ENCODE data around the gene AFMID.

The AFMID gene

DNA sequence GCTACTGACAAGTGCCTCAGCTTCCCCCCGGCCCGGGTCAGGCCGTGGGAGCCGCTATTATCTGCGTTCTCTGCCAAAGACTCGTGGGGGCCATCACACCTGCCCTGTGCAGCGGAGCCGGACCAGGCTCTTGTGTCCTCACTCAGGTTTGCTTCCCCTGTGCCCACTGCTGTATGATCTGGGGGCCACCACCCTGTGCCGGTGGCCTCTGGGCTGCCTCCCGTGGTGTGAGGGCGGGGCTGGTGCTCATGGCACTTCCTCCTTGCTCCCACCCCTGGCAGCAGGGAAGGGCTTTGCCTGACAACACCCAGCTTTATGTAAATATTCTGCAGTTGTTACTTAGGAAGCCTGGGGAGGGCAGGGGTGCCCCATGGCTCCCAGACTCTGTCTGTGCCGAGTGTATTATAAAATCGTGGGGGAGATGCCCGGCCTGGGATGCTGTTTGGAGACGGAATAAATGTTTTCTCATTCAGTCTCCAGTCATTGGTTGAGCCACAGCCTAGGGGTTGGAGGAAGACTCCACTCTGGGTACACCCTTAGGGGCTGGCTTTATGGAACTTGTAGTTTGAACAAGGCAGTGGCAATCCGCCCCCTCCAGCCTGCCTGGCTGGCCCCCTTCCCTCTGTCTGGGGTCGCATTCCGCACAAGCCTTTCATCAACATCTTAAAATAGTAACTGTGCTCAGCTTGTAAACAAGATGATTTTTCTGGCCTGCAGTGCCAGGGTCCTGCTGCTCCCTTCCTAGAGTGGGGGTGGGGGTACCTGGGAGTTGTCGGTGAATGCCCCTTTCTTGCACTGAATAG is 14.7 kb upstream of the AFMID start:
- ChIA-PET CTCF (interaction anchor here (0.6 kb wide), 1 partner anchor 803 kb away, joined by 9 read pairs; no protein-coding TSS in a partner anchor), POLR2A (interaction anchor here (1.0 to 4.0 kb wide), 4 partner anchors 14 to 52 kb away, joined by 3 to 31 read pairs (median 16); partner anchors contain the start of genes AFMID and TK1)
- DNase-seq (ENCODE audit: extremely low spot score): no peak
- no peak for TF ChIP-seq ZNF384 (IDR thresholded peaks at IDR 0.05)
- TF ChIP-seq, protein P1, sequence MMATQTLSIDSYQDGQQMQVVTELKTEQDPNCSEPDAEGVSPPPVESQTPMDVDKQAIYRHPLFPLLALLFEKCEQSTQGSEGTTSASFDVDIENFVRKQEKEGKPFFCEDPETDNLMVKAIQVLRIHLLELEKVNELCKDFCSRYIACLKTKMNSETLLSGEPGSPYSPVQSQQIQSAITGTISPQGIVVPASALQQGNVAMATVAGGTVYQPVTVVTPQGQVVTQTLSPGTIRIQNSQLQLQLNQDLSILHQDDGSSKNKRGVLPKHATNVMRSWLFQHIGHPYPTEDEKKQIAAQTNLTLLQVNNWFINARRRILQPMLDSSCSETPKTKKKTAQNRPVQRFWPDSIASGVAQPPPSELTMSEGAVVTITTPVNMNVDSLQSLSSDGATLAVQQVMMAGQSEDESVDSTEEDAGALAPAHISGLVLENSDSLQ (IDR thresholded peaks at IDR 0.05): no peak
- no peak for TF ChIP-seq BHLHE40 (IDR thresholded peaks at IDR 0.05; ENCODE audit: borderline replicate concordance)
- TF ChIP-seq ARNT (IDR thresholded peaks at IDR 0.05): no peak
- TF ChIP-seq ELF4 (IDR thresholded peaks at IDR 0.05): no peak
- no peak for TF ChIP-seq SP1 (IDR thresholded peaks at IDR 0.05)
- TF ChIP-seq FOXA1 (IDR thresholded peaks at IDR 0.05): no peak
- no peak for TF ChIP-seq FOXK2 (IDR thresholded peaks at IDR 0.05)
- TF ChIP-seq HDGF (IDR thresholded peaks at IDR 0.05; ENCODE audit: borderline replicate concordance): no peak
- TF ChIP-seq TARDBP (IDR thresholded peaks at IDR 0.05): no peak
- TF ChIP-seq L3MBTL2 (conservative IDR thresholded peaks at IDR 0.05): no peak
- no peak for TF ChIP-seq SUZ12 (IDR thresholded peaks at IDR 0.05)
- no peak for TF ChIP-seq FOXM1 (IDR thresholded peaks at IDR 0.05; ENCODE audit: borderline replicate concordance)
- TF ChIP-seq NFRKB (IDR thresholded peaks at IDR 0.05): no peak

DNA sequence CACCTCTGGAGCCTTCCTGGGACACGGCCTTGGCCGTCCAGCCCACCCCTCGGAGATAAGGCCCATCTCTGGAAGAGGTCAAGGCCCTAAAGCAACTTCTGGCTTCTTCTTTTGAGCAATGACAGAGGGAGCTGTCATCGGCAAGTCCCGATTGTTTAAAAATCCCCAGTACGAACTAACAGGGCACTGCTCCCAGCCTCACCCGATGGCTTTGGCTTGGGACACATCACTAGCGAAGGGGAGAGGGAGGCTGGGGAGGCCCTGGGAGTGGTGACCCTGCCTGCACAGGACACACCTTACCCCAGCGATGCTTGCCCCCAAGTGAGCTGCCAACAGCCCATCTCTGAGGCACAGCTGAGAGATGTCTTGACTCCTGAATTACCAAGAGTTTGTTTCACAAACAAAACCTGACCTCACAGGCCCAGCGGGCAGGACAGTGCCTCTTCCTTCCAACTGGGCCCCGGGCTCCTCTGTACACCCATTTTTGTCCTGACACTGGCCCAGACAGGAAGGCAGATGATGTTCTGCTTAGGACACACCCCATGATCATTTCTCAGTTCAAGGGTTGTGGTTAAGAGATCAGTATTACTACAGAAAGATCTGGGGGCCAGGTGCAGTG is 14.0 kb upstream of the AFMID start:
- ChIA-PET CTCF (no interaction called here), POLR2A (interaction anchor here (1.1 to 3.4 kb wide), 3 partner anchors 13 to 33 kb away, joined by 4 to 24 read pairs (median 7); partner anchors contain the start of genes AFMID and TK1)
- no peak for DNase-seq (ENCODE audit: extremely low spot score)
- no peak for TF ChIP-seq SUZ12 (IDR thresholded peaks at IDR 0.05)
- no peak for TF ChIP-seq FOXK2 (IDR thresholded peaks at IDR 0.05)
- no peak for TF ChIP-seq NFRKB (IDR thresholded peaks at IDR 0.05)
- no peak for TF ChIP-seq ARNT (IDR thresholded peaks at IDR 0.05)
- no peak for TF ChIP-seq LEF1 (IDR thresholded peaks at IDR 0.05; ENCODE audit: borderline replicate concordance)
- no peak for TF ChIP-seq CTBP1 (IDR thresholded peaks at IDR 0.05; ENCODE audit: borderline replicate concordance)
- TF ChIP-seq FOXA1 (IDR thresholded peaks at IDR 0.05): no peak
- no peak for TF ChIP-seq ELF4 (IDR thresholded peaks at IDR 0.05)

DNA sequence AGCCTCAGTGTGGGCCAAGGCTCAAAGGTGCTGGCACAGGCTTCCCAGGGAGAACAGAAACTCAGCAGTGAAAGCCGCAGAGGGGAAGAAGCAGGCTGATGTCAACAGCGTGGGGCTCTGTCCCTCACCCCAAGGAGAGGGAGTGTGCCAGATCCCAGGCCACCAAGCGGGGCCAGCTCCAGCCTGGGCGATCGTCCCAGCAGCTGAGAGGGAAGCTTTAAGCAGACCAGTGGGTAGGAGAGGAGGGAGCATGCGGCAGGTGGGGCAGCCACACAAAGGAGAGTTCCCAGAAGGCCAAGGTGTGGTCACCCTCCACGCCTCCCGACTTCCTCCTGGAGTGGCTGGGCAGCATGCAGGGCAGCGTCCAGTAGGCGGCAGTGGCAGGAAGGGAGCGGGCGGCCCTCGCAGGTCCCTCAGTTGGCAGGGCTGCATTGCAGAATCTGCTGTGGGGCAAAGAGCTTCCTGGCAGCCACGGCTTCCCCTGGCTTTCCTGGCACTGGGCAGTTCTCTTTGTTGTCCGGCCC is 12.8 kb upstream of the AFMID start:
- TF ChIP-seq FOXA1 (IDR thresholded peaks at IDR 0.05): no peak
- POLR2A ChIA-PET: interaction anchor here (1.1 to 3.4 kb wide), 4 partner anchors 11 to 35 kb away, joined by 3 to 24 read pairs (median 6); partner anchors contain the start of genes AFMID and TK1
- no peak for DNase-seq (ENCODE audit: extremely low spot score)
- CTCF ChIA-PET: no interaction called here

DNA sequence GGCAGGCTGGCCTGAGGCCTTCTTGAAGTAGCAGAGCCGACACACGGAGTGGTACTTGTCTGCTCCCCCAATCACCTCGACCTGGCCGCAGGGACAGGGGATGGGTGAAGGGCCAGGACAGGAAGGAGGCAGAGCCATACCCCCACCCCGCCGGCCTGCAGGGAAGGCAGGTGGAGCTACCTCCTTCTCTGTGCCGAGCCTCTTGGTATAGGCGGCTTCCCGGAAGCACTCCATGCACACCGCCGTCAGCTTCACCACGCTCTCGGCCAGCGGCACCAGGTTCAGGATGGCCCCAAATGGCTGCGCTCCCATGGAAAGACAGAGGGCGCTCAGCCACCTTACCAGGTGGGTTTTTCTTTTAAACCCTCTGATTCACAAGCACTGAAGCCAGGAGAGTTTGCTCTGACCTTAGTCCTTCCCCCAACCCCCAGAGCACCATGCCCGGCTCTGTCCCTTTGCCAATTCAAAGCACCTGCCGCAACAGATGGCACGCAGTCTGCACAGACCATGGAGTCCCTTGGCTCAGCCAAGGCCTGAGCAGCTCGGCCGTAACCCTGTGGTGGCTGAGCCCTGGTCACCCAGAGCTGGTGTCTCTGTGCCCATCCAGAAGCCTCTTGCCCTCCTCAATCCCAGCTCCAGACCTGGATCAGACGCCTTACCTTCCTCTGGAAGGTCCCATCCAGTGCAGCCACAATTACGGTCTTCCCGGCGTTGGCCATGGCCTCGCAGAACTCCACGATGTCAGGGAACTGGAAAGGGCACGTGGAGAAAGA is 12.1 kb upstream of the AFMID start:
- CTCF ChIA-PET: interaction anchor here (1.3 kb wide), 1 partner anchor 36 kb away, joined by 3 read pairs; no protein-coding TSS in a partner anchor
- no peak for DNase-seq (ENCODE audit: extremely low spot score)
- TF ChIP-seq ZNF384 (IDR thresholded peaks at IDR 0.05) (no peak), CTBP1 (IDR thresholded peaks at IDR 0.05; ENCODE audit: borderline replicate concordance) (no peak), SP1 (IDR thresholded peaks at IDR 0.05) (no peak), HDGF (IDR thresholded peaks at IDR 0.05; ENCODE audit: borderline replicate concordance) (no peak), FOXK2 (IDR thresholded peaks at IDR 0.05) (no peak), ARNT (IDR thresholded peaks at IDR 0.05) (no peak), L3MBTL2 (conservative IDR thresholded peaks at IDR 0.05) (no peak), SUZ12 (IDR thresholded peaks at IDR 0.05) (no peak), FOXM1 (IDR thresholded peaks at IDR 0.05; ENCODE audit: borderline replicate concordance) (no peak), FOXA1 (IDR thresholded peaks at IDR 0.05) (no peak)
- POLR2A ChIA-PET: interaction anchor here (1.1 to 3.4 kb wide), 2 partner anchors 11 kb away, joined by 3 to 24 read pairs; partner anchors contain the start of genes AFMID and TK1

DNA sequence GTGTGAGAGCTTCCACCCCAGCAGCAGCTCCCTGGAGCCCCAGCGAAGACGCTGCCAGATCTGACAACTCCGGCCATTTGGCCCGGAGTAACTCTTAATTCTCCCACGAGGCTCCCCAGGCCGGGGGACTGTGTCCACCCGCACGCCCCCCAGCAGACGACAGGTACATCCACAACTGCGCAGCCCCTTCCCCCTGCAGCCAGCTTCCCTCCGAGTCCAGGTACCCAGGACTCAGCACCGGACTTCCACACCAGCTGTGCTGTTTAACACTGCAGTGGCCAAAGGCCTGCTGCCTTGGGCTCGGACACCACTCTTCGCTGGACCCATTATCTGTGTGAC is 11.6 kb upstream of the AFMID start:
- POLR2A ChIA-PET: interaction anchor here (1.0 to 3.4 kb wide), 2 partner anchors 10 to 64 kb away, joined by 3 to 24 read pairs; partner anchors contain the start of genes AFMID and TK1
- TF ChIP-seq LEF1 (IDR thresholded peaks at IDR 0.05; ENCODE audit: borderline replicate concordance): no peak
- no peak for TF ChIP-seq ELF4 (IDR thresholded peaks at IDR 0.05)
- TF ChIP-seq L3MBTL2 (conservative IDR thresholded peaks at IDR 0.05): no peak
- no peak for TF ChIP-seq NFRKB (IDR thresholded peaks at IDR 0.05)
- no peak for DNase-seq (ENCODE audit: extremely low spot score)
- CTCF ChIA-PET: interaction anchor here (1.3 to 1.4 kb wide), 3 partner anchors 36 to 90 kb away, joined by 3 to 15 read pairs (median 3); no protein-coding TSS in a partner anchor

DNA sequence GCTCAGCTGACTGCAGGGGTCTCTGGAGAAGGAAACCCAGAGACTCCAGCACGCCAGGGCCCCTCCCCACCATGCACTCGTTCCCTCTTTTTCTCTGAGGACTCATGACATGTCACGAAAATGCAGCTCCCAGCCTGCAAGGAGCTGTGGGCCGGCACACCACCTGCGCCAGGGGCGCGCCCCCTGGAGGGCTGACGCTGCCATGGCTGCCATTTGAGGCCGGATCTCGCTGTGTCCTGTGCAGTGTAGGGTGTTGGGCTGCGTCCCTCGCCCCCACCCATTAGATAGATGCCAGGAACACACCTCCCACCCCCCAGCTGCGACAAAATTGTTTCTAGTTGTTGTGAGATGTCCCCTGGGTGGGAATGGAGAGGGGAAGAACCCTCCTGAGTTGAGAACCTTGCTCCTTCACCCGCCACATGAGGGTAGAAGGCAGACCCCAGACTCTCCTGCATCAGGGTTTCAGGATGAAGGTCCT is 10.6 kb upstream of the AFMID start:
- DNase-seq (ENCODE audit: extremely low spot score): peak; percentile 82
- ChIA-PET POLR2A (interaction anchor here (0.6 to 1.4 kb wide), 4 partner anchors 9 to 65 kb away, joined by 3 to 4 read pairs (median 3); partner anchors contain the start of genes AFMID and TK1), CTCF (interaction anchor here (0.5 to 1.4 kb wide), 8 partner anchors 8 to 1477 kb away, joined by 3 to 20 read pairs (median 3); partner anchors contain the start of genes AFMID and TK1)
- TF ChIP-seq, protein P1 (IDR thresholded peaks at IDR 0.05): no peak; the same call in 1 of the 2 replicates
- TF ChIP-seq ZNF384 (IDR thresholded peaks at IDR 0.05): no peak
- TF ChIP-seq LEF1 (IDR thresholded peaks at IDR 0.05; ENCODE audit: borderline replicate concordance): no peak
- no peak for TF ChIP-seq FOXK2 (IDR thresholded peaks at IDR 0.05)
- TF ChIP-seq CTBP1 (IDR thresholded peaks at IDR 0.05; ENCODE audit: borderline replicate concordance): no peak
- no peak for TF ChIP-seq BHLHE40 (IDR thresholded peaks at IDR 0.05; ENCODE audit: borderline replicate concordance)
- no peak for TF ChIP-seq ELF4 (IDR thresholded peaks at IDR 0.05)
- TF ChIP-seq L3MBTL2 (conservative IDR thresholded peaks at IDR 0.05): no peak
- no peak for TF ChIP-seq TARDBP (IDR thresholded peaks at IDR 0.05)
- no peak for TF ChIP-seq FOXM1 (IDR thresholded peaks at IDR 0.05; ENCODE audit: borderline replicate concordance)
- no peak for TF ChIP-seq SP1 (IDR thresholded peaks at IDR 0.05)
- no peak for TF ChIP-seq NFRKB (IDR thresholded peaks at IDR 0.05)
